ENCODE measurements around the gene ANKS3.

ANKS3 gene

GRCh38 chr16:4685776-4686496 lies 48.1 kb downstream of the ANKS3 start:
- in situ Hi-C loops (cut with HindIII; ENCODE audit: low sequenced_read_pairs) = no loop called here
- DNase-seq (ENCODE audit: low read depth, low spot score) = no peak
- H3K4me3 ChIP-seq (ENCODE audit: low read depth, low read length) = no peak overlapping the region
- no peak for TF ChIP-seq CTCF (IDR thresholded peaks at IDR 0.05; ENCODE audit: low read depth, low read length)

- in situ Hi-C loops (cut with HindIII; ENCODE audit: low sequenced_read_pairs) = no loop called here
- no peak for TF ChIP-seq CTCF (IDR thresholded peaks at IDR 0.05; ENCODE audit: low read depth, low read length)
- DNase-seq (ENCODE audit: low read depth, low spot score) = no peak
- no peak overlapping the region for H3K4me3 ChIP-seq (ENCODE audit: low read depth, low read length)
Measured at GRCh38 chr16:4685292-4685691, 48.8 kb downstream of the ANKS3 start.

- H3K4me3 ChIP-seq (ENCODE audit: low read depth, low read length) = no peak overlapping the region
- no peak for DNase-seq (ENCODE audit: low read depth, low spot score)
- no peak for TF ChIP-seq CTCF (IDR thresholded peaks at IDR 0.05; ENCODE audit: low read depth, low read length)
- in situ Hi-C loops (cut with HindIII; ENCODE audit: low sequenced_read_pairs) = no loop called here
Measured at GRCh38 chr16:4684763-4685162, 49.3 kb downstream of the ANKS3 start.

GRCh38 chr16:4684058-4684715 lies 49.9 kb downstream of the ANKS3 start:
- no peak for DNase-seq (ENCODE audit: low read depth, low spot score)
- in situ Hi-C loops (cut with HindIII; ENCODE audit: low sequenced_read_pairs) = no loop called here
- TF ChIP-seq CTCF (IDR thresholded peaks at IDR 0.05; ENCODE audit: low read depth, low read length) = no peak
- no peak overlapping the region for H3K4me3 ChIP-seq (ENCODE audit: low read depth, low read length)

GRCh38 chr16:4683255-4684057 lies 50.6 kb downstream of the ANKS3 start:
- TF ChIP-seq CTCF (IDR thresholded peaks at IDR 0.05; ENCODE audit: low read depth, low read length) = no peak
- in situ Hi-C loops (cut with HindIII; ENCODE audit: low sequenced_read_pairs) = no loop called here
- no peak for DNase-seq (ENCODE audit: low read depth, low spot score)
- H3K4me3 ChIP-seq (ENCODE audit: low read depth, low read length) = no peak overlapping the region

GRCh38 chr16:4682616-4683254 lies 51.3 kb downstream of the ANKS3 start:
- in situ Hi-C loops (cut with HindIII; ENCODE audit: low sequenced_read_pairs) = no loop called here
- peak; percentile 64 for TF ChIP-seq CTCF (IDR thresholded peaks at IDR 0.05; ENCODE audit: low read depth, low read length)
- DNase-seq (ENCODE audit: low read depth, low spot score) = peak; percentile 39
- no peak overlapping the region for H3K4me3 ChIP-seq (ENCODE audit: low read depth, low read length)

Data from astrocyte of the spinal cord (primary cell).